GM21737 (cell line): ENCODE measurements around the gene SHISAL2A.

Source experiments
- ATAC-seq: cut with Tn5 transposase; IDR thresholded peaks from one replicate; pipeline ENCODE4 v1.9.1; 2021; ENCODE audit warnings: mild to moderate bottlenecking, moderate library complexity; ENCODE audit not compliant: unreplicated experiment

Gene SHISAL2A

DNA sequence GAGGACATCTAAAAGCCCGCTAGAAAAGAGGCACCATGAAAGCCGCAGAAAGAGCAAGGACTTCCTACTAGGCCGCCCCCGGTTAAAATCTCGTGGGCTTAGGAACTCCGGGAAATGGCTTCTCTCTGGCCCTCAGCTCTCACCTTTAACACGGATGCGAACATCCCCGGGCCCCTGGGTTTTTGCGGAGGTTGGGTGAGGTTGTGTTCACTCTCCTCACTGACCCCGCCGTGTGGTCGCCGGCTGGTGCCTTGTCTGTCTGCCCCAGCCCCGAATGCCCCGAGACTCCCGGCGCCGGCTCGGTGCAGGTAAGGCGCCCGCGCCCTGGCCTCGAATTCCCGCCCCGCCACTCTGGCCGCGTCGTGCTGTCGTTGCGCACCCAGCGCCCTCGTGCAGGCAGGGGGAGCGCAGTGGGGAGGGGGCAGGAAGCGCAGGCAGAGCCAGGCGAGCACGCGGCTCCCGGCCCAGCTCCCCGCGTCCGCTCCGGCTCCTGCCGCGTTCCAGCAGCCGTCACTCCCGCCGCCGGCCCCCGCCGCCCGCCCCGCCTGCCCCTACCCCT is at the start of gene SHISAL2A:
SHISAL2A (plus strand) TSS at position 437 of the 559 bp plus-strand sequence. CDS start 326 bp downstream, outside the sequence.
- ATAC-seq = no peak

DNA sequence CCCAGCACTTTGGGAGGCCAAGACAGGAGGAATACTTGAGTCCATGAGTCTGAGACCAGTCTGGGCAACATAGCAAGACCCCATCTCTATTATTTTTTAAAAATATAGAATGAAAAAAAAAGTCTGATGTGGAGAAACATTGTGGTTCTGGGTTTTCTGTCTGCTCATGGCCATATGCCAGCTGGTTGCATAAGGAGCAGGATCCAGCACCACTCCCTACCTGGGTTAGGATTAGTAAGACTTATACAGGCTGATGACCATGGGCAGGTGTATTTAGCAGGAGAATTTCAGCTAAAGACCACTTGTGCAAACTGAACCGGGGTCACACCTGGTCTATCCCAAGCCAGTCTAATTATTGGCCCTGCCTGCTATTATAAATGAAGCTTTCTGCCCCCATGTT is 47.5 kb upstream of the SHISAL2A start:
- ATAC-seq = no peak

DNA sequence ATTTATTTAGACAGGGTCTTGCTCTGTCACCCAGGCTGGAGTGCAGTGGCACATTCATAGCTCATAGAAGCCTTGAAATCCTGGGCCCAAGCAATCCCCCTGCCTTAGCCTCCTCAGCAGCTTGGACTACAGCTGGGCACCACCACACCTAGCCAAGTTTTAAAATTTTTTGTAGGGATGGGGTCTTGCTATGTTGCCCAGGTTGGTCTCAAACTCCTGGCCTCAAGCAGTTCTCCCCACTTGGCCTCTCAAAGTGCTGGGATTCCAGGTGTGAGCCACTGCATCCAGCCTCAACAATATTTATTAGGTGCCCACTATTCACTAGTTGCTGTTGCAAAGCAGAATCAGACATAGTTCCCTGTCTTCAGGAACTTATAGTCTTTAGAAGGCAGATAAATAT is 44.9 kb upstream of the SHISAL2A start:
- no peak for ATAC-seq

DNA sequence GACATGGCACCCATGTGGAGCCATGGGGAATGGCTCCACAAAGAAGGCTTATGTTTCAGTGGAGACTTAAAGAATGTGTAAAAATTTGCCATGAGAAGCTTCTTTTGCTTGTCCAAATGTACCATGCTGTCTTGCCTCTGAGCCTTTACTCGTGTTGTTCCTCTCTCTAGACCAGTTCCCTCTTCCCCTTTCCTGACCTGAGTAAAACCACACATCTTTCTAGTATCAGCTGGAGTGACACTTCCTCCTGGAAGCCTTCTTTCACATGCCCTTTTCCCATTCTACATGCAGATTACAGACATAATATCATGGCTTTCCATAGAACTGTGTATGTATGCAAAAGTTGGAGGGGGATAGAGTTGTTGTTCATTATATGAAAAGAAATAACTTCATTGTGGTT is 44.4 kb upstream of the SHISAL2A start:
- ATAC-seq = no peak

DNA sequence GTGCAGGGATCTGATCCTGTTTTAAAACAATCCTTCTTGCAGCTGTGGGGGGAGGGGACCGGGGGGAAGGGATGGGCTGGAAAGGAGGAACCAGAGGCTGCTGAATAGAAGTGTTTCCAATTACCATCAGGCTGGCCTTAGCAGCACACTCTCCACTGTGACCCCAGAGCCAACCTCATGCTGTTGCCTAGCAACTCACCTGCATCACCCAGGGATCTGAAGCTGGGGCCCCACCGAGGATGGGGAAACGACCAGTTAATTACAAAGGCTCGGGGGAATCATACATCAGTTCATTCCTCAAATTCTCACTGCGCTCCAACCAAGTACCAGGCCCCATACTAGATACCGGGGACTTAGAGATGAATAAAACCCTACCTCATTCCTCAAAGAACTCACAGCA is 42.7 kb upstream of the SHISAL2A start:
- no peak for ATAC-seq

DNA sequence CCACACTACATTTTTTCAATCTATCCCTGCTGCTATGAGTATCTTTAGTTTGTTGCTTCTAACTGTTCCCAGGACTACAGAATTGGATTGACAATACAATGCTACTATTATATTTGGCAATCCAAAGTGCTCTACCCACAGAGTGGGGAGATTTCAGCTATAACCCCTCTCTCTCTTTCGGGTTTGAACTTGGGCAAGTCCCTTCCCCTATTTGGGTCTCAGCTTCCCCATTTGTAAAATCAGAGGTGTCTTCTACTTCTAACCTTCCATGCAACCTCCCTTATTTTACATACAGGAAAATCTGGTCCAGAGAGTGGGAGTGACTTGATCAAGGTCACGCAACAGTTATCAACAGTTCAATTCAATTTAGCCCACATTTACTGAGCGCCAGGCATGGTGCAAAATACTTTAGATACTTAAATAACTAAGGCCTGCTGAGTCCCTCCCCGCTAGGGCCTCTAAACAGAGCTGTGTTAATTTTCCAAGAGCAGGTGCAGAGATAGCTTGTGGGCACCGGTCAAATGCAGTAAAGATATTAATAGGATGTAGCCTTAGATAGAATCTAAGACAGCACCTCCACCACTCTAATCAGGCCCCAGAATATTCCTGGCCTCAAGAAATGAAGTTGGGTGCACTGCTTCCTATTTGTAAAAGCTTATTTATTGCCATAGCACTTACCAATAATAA is 40.2 kb upstream of the SHISAL2A start:
- no peak for ATAC-seq

DNA sequence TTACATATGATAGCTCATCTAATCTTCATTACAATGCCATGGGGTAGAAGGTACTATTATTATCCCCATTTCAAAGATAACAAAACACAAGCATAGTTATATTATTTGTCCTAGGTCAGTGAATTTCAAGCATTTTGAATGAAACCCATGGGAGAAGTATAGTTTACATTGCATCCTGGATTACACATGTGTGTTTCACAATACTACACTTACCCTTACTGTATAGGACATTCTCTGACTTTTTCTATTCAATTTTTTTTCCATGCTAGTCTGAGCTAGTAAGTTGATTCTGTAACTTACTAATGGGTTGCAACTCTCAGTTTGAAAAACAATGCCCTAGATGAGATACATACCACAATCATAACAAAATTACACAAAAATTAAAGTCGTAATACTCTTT is 39.5 kb upstream of the SHISAL2A start:
- ATAC-seq = no peak

DNA sequence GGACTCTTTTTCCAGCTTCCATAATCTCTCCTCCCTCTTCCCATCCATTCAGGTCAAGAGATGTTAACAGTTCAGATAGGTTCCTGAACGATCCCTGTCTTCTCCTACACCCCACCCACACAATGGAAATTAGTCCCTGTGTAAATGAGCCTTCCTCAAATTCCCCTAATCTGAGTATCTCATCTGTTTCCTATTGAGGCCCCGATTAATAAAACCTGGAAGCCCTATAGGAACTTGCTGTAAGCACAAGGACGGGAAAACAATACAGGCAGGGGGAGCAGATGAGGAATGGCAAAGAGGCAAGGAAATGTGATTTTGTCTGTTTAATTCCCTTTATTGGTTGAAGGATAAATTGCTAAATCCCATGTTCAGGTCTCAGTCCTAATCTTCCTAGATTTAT is 37.9 kb upstream of the SHISAL2A start:
- ATAC-seq = no peak

DNA sequence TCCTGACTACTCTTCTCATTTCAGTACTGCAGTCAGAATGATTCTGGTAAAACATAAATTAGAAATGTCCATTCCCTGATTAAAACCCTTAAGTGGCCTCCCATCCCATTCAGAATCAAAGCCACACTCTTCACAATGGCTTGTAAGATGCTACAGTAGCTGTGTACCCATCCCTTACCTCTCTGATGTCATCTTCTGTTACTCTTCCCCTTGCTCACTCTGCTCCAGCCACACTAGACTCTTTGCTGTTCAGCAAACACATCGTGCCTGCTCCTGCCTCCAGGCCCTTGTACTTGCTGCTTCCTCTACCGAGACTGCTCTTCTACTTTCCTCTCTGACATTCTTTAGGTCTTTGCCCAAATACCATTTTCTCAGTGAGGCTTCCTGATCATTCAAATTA is 35.1 kb upstream of the SHISAL2A start:
- no peak for ATAC-seq

DNA sequence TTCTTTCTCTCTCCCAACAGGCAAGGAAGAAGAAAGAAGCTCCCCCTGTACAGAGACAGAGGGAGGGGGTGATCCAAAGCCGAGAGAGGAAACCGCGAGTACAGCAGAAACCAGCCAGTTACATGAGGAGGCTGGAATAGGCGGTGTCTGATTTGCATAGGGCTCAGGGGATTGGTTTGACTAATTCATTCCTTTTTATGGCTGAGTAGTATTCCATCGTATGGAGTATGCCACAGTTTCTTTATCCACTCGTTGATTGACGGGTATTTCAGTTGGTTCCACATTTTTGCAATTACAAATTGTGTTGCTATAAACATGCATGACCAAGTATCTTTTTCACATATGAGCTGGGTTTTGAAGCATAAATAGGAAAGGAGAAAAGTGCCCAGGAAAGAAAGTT is 34.2 kb upstream of the SHISAL2A start:
- no peak for ATAC-seq

DNA sequence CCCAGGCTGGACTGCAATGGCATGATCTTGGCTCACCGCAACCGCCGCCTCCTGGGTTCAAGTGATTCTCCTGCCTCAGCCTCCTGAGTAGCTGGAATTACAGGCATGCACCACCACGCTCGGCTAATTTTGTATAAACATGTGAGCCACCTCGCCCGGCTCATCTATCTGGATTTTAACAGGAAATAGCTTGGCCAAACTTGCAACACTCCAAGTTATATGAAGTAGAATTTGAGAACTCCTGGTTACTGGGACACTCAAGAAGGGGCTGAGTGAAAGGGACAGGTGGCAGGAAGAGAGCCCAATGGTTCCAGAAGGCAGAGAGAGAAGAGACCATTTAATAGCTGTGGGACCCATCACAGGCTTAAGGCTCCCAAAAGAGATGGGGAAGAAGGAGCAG is 33.7 kb upstream of the SHISAL2A start:
- no peak for ATAC-seq

DNA sequence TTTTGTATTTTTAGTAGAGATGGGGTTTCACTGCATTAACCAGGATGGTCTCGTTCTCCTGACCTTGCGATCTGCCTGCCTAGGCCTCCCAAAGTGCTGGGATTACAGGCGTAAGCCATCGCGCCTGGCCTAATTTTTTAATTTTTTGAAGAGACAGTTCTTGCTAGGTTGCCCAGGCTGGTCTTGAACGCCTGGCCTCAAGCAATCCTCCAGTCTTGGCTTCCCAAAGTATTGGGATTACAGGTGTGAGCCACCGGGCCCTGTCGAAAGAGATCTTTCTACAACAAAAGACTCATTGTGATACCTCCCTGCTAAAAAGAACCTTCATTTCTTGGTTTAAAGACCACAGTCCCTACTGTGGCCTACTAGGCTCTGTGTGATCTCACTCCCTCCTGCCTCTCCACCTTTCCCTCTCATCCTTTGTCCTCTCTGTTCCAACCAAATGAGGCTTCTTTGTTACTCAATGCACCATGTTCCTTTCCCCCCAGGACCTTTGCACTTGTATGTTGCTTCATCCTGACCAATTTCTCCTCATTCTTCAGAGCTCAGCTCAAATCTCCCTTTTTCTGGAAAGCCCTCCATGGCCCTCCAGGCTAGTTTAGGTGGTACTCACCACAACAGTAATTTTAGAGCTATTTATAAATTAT is 32.3 kb upstream of the SHISAL2A start:
- ATAC-seq = no peak

DNA sequence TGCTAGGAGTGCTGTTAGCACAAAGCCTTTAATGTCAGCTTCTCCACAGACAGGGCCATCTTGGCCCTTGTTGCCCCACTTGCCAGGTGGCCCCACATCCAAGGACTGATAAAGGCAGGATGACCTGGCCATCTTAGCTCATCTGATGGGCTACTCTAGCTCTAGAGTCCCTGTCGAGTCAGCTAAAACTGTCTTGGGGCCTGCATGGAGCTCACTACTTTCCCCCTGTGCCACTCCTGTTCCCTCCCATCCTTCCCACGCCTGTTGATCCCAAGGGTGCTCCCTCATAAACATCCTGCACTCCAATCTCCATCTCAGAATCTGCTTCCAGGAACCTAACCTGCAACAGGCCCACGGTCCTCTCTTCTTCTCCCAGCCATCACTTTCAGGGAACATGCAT is 31.4 kb upstream of the SHISAL2A start:
- ATAC-seq = no peak

DNA sequence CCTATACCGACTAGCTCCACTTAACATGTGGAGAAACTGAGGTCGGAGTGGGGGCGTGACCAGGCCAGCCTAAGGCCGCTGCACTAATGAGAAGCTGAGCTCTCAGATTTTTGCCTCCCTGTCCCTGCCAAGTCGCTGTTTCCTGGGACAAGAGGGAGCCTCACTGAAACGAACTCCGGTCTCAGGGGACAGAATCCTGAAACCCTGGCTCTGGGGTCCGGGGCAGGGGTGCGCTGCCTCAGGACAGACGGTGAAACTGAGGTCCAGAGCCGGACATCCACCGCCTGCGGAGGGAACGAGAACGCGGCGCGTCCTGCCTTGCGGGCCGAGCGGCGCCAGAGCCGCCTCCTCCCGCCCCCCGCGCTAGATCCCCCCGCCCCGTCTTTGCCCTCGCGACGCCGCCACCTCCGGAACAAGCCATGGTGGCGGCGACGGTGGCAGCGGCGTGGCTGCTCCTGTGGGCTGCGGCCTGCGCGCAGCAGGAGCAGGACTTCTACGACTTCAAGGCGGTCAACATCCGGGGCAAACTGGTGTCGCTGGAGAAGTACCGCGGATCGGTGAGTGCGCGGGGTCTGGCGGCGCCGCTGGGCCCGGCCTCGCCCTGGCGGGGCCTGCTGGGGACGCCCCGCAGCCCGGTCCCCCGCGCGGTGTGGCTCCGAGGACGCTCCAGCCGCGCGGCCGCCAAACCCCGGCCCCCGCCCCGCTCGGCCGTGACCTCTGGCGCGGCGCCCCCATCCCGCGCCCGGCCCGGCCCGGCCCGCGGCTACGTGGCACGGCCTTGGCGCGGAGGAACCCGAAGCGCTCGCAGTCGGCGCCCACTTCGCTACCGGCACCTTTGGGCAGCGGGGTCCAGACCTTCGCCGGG is 30.7 kb upstream of the SHISAL2A start, which contains the start of gene GPX7:
GPX7 (plus strand) TSS at position 381 of the 865 bp plus-strand sequence; CDS start at position 420, 39 bp downstream.
- ATAC-seq = no peak

DNA sequence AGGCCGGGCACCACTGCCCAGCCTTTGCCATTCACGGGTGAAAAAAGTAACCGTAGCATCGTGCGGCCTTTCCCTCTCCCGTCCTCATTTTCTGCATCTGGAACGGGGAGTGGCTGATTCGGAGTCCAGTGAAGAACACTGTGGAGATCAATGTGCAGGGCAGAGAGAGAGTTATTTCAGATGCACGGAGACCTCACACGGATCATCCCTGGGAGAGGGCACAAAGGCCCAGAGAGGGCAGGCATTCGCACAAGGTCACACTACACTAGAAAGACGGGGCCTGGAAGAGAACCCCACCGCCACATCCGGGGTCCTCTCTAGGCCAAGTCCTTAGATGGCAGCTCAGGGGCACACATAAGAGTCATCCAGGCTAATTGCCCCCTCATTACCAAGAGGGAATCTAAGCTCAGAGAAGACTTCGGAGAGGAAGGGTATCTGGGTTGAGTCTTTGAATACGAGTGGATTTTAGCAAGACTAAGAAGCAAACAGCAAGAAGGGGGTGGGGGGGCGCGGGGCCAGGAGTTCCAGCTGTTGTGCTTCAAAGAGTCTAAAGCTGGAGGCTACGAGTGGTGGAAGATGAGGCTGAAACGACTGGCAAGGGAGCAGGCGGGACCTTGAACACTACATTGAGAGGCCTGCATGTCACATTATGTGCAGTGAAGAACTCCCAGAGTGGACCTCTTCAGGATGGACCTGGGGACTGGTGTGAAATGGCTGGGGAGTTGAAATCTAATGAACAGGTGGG is 29.9 kb upstream of the SHISAL2A start:
- ATAC-seq = no peak

DNA sequence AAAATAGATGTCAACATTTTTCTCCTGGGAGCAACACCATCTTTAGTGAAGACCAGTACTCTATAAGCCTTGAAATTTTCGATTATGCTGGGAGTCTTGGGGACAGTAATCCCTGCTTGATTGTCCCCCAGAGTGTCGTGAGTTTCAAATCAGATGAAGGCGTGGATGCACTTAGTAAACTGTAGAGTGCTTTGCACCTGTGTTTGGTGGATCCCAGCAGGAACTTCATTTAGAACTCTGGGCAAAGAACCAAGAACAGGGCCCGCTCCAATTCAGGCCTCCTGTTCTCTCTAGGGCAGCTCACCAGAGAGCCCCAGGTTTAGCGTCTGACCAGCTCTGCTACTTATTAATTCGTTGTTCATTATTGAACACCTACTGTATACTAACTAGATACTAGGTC is 29.3 kb upstream of the SHISAL2A start:
- ATAC-seq = no peak

DNA sequence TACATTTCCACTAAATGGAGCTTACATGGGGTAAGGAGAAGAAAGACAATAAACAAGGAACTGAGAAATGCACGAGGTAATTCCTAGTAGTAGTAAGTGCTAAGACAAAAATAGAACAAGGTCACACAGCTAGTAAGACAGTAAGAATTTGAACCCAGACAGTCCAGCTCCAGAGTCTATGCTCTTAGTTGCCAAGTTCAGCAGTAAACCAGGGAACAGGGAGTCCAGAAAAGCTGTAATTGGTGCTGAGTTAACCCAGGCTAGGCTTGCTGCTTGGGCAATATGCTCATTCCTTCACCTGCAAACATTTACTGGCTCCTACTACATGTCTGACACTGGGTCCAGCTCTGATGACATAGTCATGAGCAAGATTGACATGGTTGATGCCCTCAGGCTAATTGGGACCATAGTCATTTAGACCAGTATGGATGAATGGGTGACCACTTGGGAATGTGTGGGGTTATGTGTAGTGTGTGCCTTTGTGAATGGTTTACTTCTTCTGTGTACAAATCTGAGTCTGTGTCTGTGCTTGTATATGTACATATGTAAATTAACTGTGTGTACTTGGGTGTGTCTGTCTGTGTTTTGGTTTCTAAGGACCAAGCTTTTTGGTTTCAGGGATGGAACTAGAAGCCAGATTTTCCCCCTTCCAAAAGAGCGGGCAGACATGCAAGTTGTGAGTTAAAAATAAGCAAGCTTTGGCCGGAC is 28.8 kb upstream of the SHISAL2A start:
- ATAC-seq = no peak

DNA sequence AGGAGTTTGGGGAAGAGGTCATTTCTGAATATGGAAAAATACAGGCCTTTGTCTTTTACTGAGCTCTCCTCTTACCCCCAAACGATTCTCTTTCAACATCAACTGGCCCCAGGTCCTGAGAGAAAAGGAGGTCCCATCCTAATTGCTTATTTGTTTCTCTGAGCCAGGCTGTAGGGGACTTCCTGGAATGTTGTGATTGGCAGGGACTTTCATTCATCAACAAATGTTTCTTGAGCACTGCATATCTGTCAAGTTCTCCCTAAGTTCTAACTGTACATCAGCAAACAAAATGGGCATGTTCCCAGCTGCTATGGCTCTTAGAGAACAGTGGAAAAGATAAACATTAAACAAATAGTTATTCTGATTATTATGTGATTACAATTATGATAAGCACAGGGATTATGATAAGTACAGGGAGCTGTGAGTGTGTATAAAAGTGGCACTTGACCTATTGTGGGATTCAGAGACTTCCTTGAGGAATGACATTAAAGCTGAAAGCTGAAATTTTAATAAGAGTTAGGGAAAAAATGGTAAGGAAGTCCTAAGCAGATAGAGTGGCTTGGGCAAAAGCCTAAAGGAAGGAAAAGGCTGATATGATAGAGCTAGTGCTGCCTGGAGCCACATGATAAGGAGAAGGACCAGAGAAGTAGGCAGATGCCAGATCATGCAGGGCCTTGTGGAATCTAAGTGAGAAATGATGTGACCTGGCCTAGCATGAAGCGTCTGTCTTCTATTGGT is 19.2 kb upstream of the SHISAL2A start:
- no peak for ATAC-seq

DNA sequence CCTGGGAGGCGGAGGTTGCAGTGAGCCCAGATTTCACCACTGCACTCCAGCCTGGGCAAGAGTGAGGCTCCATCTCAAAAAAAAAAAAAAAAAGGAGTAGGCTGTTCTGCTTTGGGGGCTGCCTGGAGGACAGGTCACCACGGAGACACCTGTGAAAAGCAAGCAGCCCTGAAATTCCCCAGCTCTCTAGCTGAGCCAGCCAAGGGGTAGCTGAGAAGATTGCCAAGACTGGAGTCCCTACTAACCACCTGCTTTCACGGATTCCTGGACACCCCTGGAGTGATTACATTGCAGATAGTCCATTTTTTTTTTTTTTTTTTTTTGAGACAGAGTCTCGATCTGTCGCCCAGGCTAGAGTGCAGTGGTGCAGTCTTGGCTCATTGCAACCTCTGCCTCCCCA is 18.3 kb upstream of the SHISAL2A start:
- no peak for ATAC-seq
